GM19463 (cell line): Measurements from ENCODE around the gene ELOVL3.
"Not testable (repeated sequence)": the region's sequence is repeated elsewhere in the genome, so short reads cannot be mapped to it uniquely, and the experiment has no call there.

Experiments
- ATAC-seq: cut with Tn5 transposase; IDR thresholded peaks from one replicate; pipeline ENCODE4 v1.9.1; 2021; ENCODE audit warnings: mild to moderate bottlenecking, moderate library complexity; ENCODE audit not compliant: unreplicated experiment

ELOVL3 gene

DNA sequence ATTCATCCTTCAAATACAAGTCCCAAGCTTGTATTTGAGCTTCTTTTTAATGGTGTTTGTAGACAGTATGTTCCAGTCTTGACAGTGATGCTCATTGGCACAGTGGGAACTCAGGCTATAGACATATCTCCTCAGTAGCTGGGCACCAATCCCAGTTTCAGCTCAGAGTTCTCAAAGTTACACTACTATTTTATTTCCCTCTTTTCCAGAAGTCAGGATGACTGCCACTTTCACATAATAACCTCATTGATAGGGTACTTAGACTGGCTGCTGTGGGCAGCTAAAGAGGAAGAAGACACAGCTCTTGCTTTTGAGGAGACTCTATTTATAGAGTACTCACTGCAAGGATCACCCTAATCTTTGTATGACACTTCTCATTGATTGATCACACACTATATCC lies 21.6 kb downstream of the ELOVL3 start:
- ATAC-seq: no peak

GRCh38 chr10:102252508-102252907 lies 26.4 kb downstream of the ELOVL3 start:
- not testable (repeated sequence) for ATAC-seq

- ATAC-seq: no peak
Observed at GRCh38 chr10:102254426-102254825, 28.3 kb downstream of the ELOVL3 start.

- no peak for ATAC-seq
Observed at GRCh38 chr10:102255404-102255803, 29.3 kb downstream of the ELOVL3 start.

DNA sequence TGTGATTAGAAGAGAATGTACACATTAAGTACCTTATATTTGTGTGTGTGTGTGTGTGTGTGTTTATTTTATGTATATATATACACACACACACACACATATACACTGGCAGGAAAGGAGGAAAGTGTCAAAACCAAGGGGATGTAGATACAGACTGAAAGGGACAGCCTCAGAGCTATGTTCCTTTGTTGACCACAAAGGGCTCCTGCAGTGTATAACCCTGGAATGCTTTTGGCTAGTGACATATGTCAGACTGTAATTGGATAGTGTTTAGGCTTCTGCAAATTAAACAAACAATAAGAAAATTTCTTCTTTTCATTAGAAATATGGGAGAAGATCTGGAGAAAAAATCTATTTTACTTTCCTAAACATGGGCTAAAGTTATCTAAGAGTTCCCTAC lies 35.1 kb downstream of the ELOVL3 start:
- no peak for ATAC-seq

DNA sequence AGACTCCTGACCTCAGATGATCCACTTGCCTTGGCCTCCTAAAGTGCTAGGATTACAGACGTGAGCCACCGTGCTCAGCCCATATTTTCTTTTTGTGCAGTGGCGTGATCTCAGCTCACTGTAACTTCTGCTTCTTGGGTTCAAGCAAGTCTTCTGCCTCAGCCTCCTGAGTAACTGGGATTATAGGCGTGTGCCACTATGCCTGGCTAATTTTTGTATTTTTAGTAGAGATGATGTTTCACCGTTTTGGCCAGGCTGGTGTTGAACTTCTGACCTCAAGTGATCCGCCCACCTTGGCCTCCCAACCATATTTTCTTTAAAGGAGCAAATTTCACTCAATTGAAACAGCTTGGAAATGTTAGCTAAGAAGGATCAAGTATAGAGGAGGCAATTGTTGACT lies 35.7 kb downstream of the ELOVL3 start:
- no peak for ATAC-seq

- no peak for ATAC-seq
Observed at GRCh38 chr10:102262744-102263370, 36.8 kb downstream of the ELOVL3 start.

DNA sequence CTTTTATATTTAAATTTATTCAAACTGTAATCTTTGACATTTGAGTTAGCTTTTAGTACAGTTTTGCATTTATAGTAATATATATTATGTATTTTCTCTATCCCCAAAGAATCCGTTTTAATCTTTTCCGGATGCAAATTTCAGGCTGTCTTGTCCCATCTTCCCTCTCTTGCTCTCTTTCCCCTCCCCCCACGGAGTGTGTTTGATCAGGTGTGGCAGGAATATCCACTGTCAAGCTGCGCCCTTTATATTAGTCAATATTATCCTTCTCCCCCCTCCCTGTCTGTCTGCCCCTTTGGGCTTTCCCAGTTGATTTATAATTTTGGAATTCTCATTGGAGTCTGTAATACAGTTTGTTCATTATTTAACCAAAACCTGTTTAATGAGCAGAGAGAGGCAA lies 38.3 kb downstream of the ELOVL3 start:
- ATAC-seq: no peak

DNA sequence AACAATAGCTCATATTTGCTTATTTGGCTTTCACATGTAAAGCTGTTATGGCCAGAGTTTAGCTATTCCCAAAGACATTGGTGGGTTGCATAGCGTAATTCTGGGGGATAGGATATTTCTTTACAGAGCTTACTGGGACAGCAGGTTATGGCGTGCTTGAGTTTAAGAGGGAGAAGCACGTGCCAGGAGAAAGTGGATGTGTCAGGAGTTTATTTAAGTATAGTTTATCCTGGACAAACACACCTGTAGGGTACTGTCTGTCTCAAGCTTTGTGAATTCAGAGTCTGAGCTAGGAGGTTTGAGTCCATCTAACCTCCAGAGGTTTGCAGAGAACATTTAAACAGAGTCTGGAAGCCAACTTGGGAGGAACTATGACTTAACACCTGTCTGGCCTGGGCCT lies 40.6 kb downstream of the ELOVL3 start:
- no peak for ATAC-seq

DNA sequence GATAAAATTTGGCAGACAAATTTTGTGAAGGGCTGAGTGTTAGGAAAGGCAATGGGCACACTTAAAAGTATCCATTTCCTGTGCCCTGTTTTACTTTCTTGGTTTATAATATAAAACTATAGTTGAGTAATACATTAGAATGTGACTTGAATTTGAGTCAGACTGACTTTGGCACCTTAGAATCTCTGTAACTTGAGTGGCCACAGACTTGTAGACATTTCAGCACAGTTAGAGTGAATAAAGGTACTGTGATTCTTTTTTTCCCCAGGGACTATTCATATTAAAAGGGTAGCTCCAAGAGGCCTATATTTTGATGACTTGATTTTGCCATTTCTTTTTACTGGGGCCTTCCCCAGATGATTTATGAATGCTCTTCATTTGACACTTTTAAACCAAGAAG lies 41.6 kb downstream of the ELOVL3 start:
- no peak for ATAC-seq

GRCh38 chr10:102268375-102268888 lies 42.3 kb downstream of the ELOVL3 start:
- ATAC-seq: no peak

DNA sequence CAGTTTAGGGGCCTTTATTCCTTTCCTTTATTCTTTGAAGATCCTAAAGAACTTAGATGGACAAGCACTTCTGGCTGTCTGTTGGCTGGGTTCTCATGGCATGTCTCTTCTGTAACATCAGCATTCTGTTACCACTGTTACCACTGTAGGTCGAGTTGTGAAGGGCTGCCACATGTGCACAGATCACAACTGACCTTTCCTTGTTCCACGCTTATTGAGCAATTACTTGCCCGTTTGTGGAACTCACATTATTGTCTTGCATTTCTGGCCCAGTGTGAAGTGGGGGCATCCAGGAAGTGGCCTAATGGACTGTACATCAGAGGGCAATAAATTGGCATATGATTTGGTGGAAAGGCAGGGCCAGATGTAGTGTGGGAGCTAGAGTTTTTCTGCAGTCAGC lies 42.9 kb downstream of the ELOVL3 start:
- no peak for ATAC-seq

DNA sequence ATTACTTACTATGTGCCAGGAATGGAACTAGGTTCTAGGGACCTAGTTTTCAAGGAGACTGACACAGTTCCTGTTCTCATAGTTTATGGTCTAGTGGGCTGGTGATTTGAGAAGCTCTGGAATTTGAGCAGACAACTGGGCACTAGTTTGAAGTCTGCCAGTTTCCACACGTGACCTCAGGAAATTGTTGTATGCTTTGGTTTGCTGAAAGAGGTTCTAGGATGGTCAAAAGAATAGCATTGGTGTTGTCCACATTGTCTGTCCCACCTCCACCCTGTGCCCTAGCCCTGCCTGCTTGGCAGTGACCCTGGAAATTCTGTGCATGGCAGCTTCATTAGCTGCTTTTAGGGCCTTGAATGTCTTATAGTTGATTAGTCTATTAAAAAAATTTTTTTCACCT lies 48.0 kb downstream of the ELOVL3 start:
- no peak for ATAC-seq

- no peak for ATAC-seq
Observed at GRCh38 chr10:102275343-102275742, 49.2 kb downstream of the ELOVL3 start.

- no peak for ATAC-seq
Observed at GRCh38 chr10:102279104-102279503, 53.0 kb downstream of the ELOVL3 start.
